Pancreas (tissue), 10 donors: Measurements from ENCODE around the gene CACNA1C. TPM values are rescaled to one million over a fixed set of nuclear protein-coding genes. Genes with fewer than 3 reads are reported as not detected.

Experiments used
- ATAC-seq, 4 donors: fragments of 200-7000 bp; cut with Tn5 transposase; one replicate each; pipeline versions ENCODE4 v1.8.0 to v1.9.1; 2020; ENCODE audit warnings: mild to moderate bottlenecking in 4 of 4, moderate library complexity in 4 of 4
- DNase-seq, 6 donors: peaks; one replicate each; pipeline ENCODE4 v3.0.0-alpha.2; 2020
- FAIRE-seq: peaks from 2 replicates; lab custom pipeline; 2012; peaks lifted over from hg19 to GRCh38; lab: Jason Lieb, UNC
- H3K27ac ChIP-seq, 4 donors: fragments of 200-600 bp; sonication (generic); 1 replicate in 3 of 4; 2 replicates in 1 of 4; pipeline versions ENCODE4 v1.5.0 to v1.8.0; 2020
- H3K27me3 ChIP-seq, 4 donors: fragments of 200-600 bp; one replicate each; pipeline ENCODE4 v1.8.0; 2021
- H3K36me3 ChIP-seq, 3 donors: fragments of 200-600 bp; sonication (generic) in 1 of 3; one replicate each; pipeline versions ENCODE4 v1.5.0 to v1.8.0; 2020 to 2021
- H3K4me1 ChIP-seq, 3 donors: fragments of 200-600 bp; one replicate each; pipeline ENCODE4 v1.8.0; 2021
- H3K4me3 ChIP-seq, 4 donors: fragments of 200-600 bp; sonication (generic) in 2 of 4; one replicate each; pipeline versions ENCODE4 v1.5.0 to v1.8.0; 2020 to 2021
- H3K9me3 ChIP-seq, 4 donors: fragments of 200-600 bp; one replicate each; pipeline ENCODE4 v1.8.0; 2021
- CTCF ChIP-seq, 4 donors: fragments of 200-600 bp; sonication (generic) in 3 of 4; IDR thresholded peaks; one replicate each; pipeline versions ENCODE4 v1.5.0 to v1.8.0; 2021; ENCODE audit warnings: antibody characterized with exemption in 4 of 4
- WGBS, 2 donors: extraction: QIAGEN DNeasy Blood & Tissue Kit; methylation state at CpG; one replicate each; pipeline ENCODE4 v1.1.7; 2013; 5-methylcytosine and 5-hydroxymethylcytosine counted together
- intact Hi-C, 3 donors: fragments of 100-400 bp; cut with DNase I; formaldehyde crosslinking; loops; one replicate each; pipeline versions ENCODE4 v1.11.1 to v1.14.2; 2022
- polyA plus RNA-seq, 2 donors: library from polyadenylated mRNA; stranded (reverse); fragments of 200-250 nt; gene quantifications; one replicate each; pipeline ENCODE4 v1.2.3, GENCODE V29; 2013
- total RNA-seq, 6 donors: library from RNA; stranded (reverse); fragmentation: NEBNext Ultra II Directional in 4 of 6; extraction: Animal tissue kit (Norgen Biotek cat#: 25700) in 4 of 6; gene quantifications; one replicate each; pipeline versions ENCODE4 v1.2.1 to v1.2.4, GENCODE V29; 2021 to 2023
- donor health status: healthy with polysubstance abuse.
- donor health status: DM: no; HTN: no; CAD: no; lungs with moderate emphysema.
- donor health status: DM: no; HTN: no; CAD: no.
- donor health status: control.
- donor health status: control.
- donor health status: Bipolar disorder and iron deficiency.
- donor health status: DM: yes; HTN: yes; CAD: no.
- donor health status: DM: no; HTN: no; CAD: no.
- donor health status: DM: no; HTN: no; CAD: no.
- donor health status: DM: yes; HTN: yes; CAD: no.

The CACNA1C gene
- total and polyA plus RNA-seq, 8 donors: 1.2 to 3.8 (median 2.3) TPM

- no peak overlapping the region for H3K4me3 ChIP-seq
- H3K27ac ChIP-seq: no peak overlapping the region
- no peaks in the 10 kb centered on the region for H3K36me3 ChIP-seq
- peaks cover 0 to 5% (median 3%) of the 10 kb centered on the region in 4 donors for H3K27me3 ChIP-seq
- intact Hi-C loops: loop anchor here in 1 of 3 donors (5.0 to 10.0 kb wide), 2 partner anchors 229 to 527 kb away; no protein-coding TSS in a partner anchor
- H3K9me3 ChIP-seq: no peaks in the 10 kb centered on the region
- TF ChIP-seq CTCF (IDR thresholded peaks at IDR 0.05): no peak
- ATAC-seq (no peak), DNase-seq (no peak), FAIRE-seq (no peak)
- WGBS, 2 donors: 47 to 57% methylated on average over 8 of the region's 8 CpGs
- H3K4me1 ChIP-seq: peaks cover 0 to 3% (median 0%) of the 10 kb centered on the region in 3 donors
These were observed 5.1 kb downstream of the CACNA1C start for GRCh38 chr12:2057795-2058408.

- Histone ChIP-seq H3K27ac (no peak overlapping the region), H3K4me3 (no peak overlapping the region)
- intact Hi-C loops: loop anchor here in 1 of 3 donors (5.0 to 10.0 kb wide), 2 partner anchors 228 to 526 kb away; no protein-coding TSS in a partner anchor
These were observed 6.0 kb downstream of the CACNA1C start for GRCh38 chr12:2058837-2059236.

GRCh38 chr12:2061402-2061801 lies 8.6 kb downstream of the CACNA1C start:
- ATAC-seq (no peak), FAIRE-seq (no peak), DNase-seq (no peak)
- no peak overlapping the region for H3K27ac ChIP-seq
- H3K4me1 ChIP-seq: no peaks in the 10 kb centered on the region
- WGBS, 2 donors: 59 to 87% methylated on average over 6 of the region's 6 CpGs
- no peak for TF ChIP-seq CTCF (IDR thresholded peaks at IDR 0.05)
- no peaks in the 10 kb centered on the region for H3K36me3 ChIP-seq
- H3K27me3 ChIP-seq: peaks cover 0 to 5% (median 1%) of the 10 kb centered on the region in 4 donors
- no peaks in the 10 kb centered on the region for H3K9me3 ChIP-seq
- intact Hi-C loops: no loop called here
- H3K4me3 ChIP-seq: no peak overlapping the region

More at GRCh38 chr12:2058837-2059236, 6.0 kb downstream of the CACNA1C start:
- no peak for ATAC-seq
- TF ChIP-seq CTCF (IDR thresholded peaks at IDR 0.05): no peak
- no peaks in the 10 kb centered on the region for H3K4me1 ChIP-seq
- no peak for FAIRE-seq
- no peak for DNase-seq
- H3K27me3 ChIP-seq: peaks cover 0 to 5% (median 1%) of the 10 kb centered on the region in 4 donors
- H3K9me3 ChIP-seq: no peaks in the 10 kb centered on the region
- no peaks in the 10 kb centered on the region for H3K36me3 ChIP-seq
- WGBS, 2 donors: 52 to 53% methylated on average over 6 of the region's 6 CpGs

GRCh38 chr12:2064071-2064507 lies 11.3 kb downstream of the CACNA1C start:
- WGBS, 2 donors: 37 to 47% methylated on average over 5 of the region's 5 CpGs
- TF ChIP-seq CTCF (IDR thresholded peaks at IDR 0.05): no peak
- Histone ChIP-seq H3K27me3 (no peaks in the 10 kb centered on the region), H3K9me3 (no peaks in the 10 kb centered on the region), H3K4me1 (no peaks in the 10 kb centered on the region), H3K36me3 (no peaks in the 10 kb centered on the region), H3K4me3 (no peak overlapping the region), H3K27ac (no peak overlapping the region)
- no peak for DNase-seq
- intact Hi-C loops: no loop called here
- ATAC-seq: peak in 2 of 4 donors; percentile 14 to 52
- FAIRE-seq: no peak

GRCh38 chr12:2068653-2069052 lies 15.9 kb downstream of the CACNA1C start:
- no peak overlapping the region for H3K4me3 ChIP-seq
- TF ChIP-seq CTCF (IDR thresholded peaks at IDR 0.05): no peak
- intact Hi-C loops: no loop called here
- FAIRE-seq (no peak), ATAC-seq (no peak), DNase-seq (no peak)
- H3K36me3 ChIP-seq: no peaks in the 10 kb centered on the region
- peaks cover 0 to 6% (median 0%) of the 10 kb centered on the region in 4 donors for H3K27me3 ChIP-seq
- H3K9me3 ChIP-seq: no peaks in the 10 kb centered on the region
- H3K27ac ChIP-seq: no peak overlapping the region
- no peaks in the 10 kb centered on the region for H3K4me1 ChIP-seq
- 82 to 83% methylated on average over 6 of the region's 6 CpGs for WGBS, 2 donors
